Fibroblast of pulmonary artery (primary cell): ENCODE results near the gene RBM33.

Source experiments
- DNase-seq: peaks from one replicate; pipeline ENCODE4 v3.0.0-alpha.2; 2010; ENCODE audit warnings: low read depth
- H3K4me3 ChIP-seq: replicated peaks from 2 replicates; pipeline ENCODE4 v1.5.1; 2011; ENCODE audit warnings: low read depth, mild to moderate bottlenecking, control low read depth, low read length, moderate library complexity
- CTCF ChIP-seq: IDR thresholded peaks from 2 replicates; pipeline ENCODE4 v1.5.1; 2011; ENCODE audit warnings: mild to moderate bottlenecking, control low read depth, low read length, inconsistent platforms; ENCODE audit errors: missing control alignments

The RBM33 gene

GRCh38 chr7:155805826-155806095 lies 161.3 kb downstream of the RBM33 start:
- TF ChIP-seq CTCF, result no peak
- no peak for DNase-seq
- H3K4me3 ChIP-seq, result peak overlapping the region; percentile 47

- H3K4me3 ChIP-seq, result no peak overlapping the region
- DNase-seq, result no peak
- TF ChIP-seq CTCF, result no peak
Observed at GRCh38 chr7:155806096-155806871, 161.8 kb downstream of the RBM33 start.

GRCh38 chr7:155807065-155807671 lies 162.7 kb downstream of the RBM33 start:
- H3K4me3 ChIP-seq, result no peak overlapping the region
- no peak for DNase-seq
- TF ChIP-seq CTCF, result no peak

GRCh38 chr7:155807789-155808548 lies 163.5 kb downstream of the RBM33 start:
- no peak for DNase-seq
- TF ChIP-seq CTCF, result no peak
- H3K4me3 ChIP-seq, result no peak overlapping the region

- peak overlapping the region; percentile 3 for H3K4me3 ChIP-seq
- DNase-seq, result no peak
- TF ChIP-seq CTCF, result no peak
Observed at GRCh38 chr7:155808549-155809331, 164.3 kb downstream of the RBM33 start.

GRCh38 chr7:155809332-155809946 lies 165.0 kb downstream of the RBM33 start:
- H3K4me3 ChIP-seq, result peak overlapping the region; percentile 27
- no peak for DNase-seq
- no peak for TF ChIP-seq CTCF
